IPS DF 4.7 (cell line): ENCODE data around the gene IL27RA.
"Not testable (repeated sequence)": the region's sequence is repeated elsewhere in the genome, so short reads cannot be mapped to it uniquely, and the experiment has no call there.

Experiments
- DNase-seq: peaks from one replicate; pipeline ENCODE4 v3.0.0-alpha.2; 2013; ENCODE audit warnings: low spot score; ENCODE audit errors: extremely low read depth

Gene IL27RA

DNA sequence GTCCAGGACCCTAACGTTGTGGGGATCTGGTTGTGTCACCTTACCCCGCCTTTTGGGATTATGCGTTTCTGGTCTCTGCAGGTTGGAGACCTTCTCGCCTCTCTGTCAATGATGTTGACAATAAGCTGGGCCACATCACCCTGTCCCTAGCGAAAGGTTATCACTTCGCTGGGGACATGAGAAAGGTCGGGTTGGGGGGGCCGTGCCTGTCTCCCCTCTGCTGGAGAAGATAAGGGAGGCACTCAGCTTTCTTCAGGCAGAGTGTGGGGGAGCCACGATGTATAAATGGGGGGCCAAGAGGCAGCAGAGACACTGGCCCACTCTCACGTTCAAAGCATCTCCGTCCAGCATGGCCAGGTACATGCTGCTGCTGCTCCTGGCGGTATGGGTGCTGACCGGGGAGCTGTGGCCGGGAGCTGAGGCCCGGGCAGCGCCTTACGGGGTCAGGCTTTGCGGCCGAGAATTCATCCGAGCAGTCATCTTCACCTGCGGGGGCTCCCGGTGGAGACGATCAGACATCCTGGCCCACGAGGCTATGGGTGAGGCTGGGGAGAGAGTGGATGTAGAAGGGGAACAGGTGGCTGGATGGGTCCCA is 3.6 kb upstream of the IL27RA start, which contains the start of gene RLN3:
TSS of gene RLN3 (plus strand) at position 293 of the 595 bp plus-strand sequence. CDS start at position 350, 57 bp downstream.
- no peak for DNase-seq

GRCh38 chr19:14028901-14029300 is 2.7 kb upstream of the IL27RA start:
- no peak for DNase-seq

- no peak for DNase-seq
Observed at GRCh38 chr19:14030997-14031718, 404 bp upstream of the IL27RA start.

GRCh38 chr19:14033946-14034345 is 2.4 kb downstream of the IL27RA start:
- DNase-seq: no peak

- not testable (repeated sequence) for DNase-seq
Observed at GRCh38 chr19:14035159-14035558, 3.6 kb downstream of the IL27RA start.

- DNase-seq: no peak
Observed at GRCh38 chr19:14035706-14036105, 4.1 kb downstream of the IL27RA start.

DNA sequence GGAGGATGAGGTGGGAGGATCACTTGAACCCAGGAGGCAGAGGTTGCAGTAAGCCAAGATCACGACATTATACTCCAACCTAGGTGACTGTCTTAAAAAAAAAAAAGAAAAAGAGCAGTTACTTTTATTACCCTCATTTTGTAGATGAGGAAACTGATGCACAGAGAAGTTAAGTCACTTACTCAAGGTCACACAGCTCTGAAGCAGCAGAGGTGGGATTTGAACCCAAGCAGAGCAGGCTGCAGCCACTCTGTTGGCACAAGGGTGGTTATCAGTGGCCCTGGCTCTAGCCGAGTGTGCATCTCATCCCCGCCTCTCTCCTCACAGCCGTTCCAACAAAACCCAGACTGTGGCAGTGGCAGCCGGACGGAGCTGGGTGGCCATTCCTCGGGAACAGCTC is 7.6 kb downstream of the IL27RA start:
- DNase-seq: no peak

DNA sequence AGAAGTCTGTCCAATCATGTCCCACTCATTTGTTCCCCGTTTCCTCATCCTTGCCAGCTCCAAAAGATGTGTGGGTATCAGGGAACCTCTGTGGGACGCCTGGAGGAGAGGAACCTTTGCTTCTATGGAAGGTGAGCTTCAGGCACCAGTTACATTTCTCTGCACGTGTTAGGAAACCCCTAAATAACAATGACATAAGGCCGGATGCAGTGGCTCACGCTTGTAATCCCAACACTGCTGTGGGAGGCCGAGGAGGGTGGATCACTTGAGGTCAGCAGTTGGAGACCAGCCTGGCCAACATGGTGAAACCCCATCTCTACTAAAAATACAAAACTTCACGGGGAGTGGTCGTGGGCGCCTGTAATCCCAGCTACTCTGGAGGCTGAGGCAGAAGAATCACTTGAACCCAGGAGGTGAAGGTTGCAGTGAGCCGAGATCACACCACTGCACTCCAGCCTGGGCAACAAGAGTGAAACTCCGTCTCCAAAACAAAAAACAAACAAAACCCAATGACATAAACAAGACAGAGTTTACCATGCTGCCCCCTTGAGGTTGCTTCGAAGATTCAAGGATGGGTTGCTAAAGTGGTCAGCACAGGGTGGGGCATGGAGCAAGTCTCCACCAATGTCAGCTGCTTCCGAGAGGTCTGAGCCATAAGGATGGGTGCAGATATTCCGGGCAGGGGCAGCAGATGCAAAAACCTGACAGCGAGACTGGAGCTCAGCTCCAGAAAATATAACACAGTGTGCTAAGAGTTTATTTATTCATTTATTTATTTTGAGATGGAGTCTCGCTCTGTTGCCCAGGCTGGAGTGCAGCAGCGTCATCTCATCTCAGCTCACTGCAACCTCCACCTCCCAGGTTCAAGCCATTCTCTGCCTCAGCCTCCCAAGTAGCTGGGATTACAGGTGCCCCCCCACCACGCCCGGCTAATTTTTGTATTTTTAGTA is 11.4 kb downstream of the IL27RA start:
- not testable (repeated sequence) for DNase-seq

DNA sequence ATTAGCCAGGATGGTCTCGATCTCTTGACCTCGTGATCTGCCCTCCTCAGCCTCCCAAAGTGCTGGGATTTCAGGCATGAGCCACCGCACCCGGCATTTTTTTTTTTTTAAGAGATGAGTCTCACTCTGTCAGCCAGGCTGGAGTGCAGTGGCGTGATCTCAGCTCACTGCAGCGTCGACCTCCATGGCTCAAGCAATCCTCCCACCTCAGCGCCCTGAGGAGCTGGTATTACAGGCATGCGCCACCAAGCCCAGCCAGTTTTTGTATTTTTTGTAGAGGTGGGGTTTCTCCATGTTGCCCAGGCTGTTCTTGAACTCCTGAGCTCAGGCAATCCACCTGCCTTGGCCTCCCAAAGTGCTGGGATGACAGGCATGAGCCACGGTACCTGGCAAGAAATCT is 16.3 kb downstream of the IL27RA start:
- DNase-seq: not testable (repeated sequence)

DNA sequence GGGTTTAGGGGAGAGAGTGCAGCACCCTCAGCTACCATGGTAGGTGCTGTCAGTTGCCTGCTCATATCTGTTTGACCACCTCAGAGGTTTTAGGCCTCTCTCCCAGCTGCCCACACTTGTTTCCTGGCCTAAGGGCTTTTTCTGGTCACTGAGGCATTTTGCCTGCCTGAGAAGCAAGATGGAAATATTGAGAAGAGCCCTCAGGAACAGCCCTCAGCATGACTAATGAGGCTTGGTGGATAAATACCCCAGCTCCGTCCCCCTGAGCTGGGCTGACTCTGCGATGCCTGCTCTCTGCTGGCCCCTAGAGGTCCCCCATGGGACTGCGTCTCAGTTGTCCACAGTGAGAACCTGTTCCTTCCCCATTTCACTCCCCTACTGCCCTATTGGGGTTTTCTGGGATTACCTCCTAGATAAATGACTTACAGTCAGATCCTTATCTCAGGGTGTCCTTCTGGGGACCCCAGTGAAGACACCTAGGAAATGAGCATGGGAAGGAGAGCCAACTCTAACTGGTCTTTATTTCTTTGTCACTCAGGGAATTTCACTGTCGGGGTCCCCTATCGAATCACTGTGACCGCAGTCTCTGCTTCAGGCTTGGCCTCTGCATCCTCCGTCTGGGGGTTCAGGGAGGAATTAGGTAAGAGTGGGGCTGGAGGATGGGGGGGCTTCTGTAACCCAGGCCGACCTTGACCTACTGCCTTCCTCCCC is 17.0 kb downstream of the IL27RA start:
- no peak for DNase-seq

DNA sequence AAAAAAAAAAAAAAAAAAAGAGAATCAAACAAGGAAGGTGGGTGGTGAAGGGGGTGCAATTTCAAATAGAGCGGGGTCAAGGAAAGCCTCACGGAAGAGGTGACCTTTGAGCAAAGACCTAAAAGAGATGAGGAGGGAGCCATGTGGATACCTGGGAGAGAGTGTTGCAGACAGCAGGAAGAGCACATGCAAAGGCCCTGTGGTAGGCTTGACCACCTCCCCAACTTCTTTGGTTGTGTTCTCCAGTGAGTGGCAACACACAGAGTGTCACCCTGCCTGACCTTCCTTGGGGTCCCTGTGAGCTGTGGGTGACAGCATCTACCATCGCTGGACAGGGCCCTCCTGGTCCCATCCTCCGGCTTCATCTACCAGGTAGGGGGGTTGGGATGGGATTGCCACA is 18.9 kb downstream of the IL27RA start:
- no peak for DNase-seq

DNA sequence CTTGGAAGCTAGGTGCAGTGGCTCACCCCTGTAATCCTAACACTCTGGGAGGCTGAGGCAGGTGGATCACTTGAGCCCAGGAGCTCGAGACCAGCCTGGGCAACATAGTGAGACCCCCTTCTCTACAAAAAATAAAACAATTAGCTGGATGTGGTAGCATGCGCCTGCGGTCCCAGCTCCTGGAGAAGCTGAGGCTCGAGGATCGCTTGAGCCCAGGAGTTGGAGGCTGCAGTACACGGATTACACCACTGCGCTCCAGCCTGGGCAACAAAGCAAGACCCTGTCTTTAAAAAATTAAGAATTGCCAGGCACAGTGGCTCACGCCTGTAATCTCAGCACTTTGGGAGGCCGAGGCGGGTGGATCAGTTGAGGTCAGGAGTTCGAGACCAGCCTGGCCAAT is 19.4 kb downstream of the IL27RA start:
- DNase-seq: not testable (repeated sequence)

DNA sequence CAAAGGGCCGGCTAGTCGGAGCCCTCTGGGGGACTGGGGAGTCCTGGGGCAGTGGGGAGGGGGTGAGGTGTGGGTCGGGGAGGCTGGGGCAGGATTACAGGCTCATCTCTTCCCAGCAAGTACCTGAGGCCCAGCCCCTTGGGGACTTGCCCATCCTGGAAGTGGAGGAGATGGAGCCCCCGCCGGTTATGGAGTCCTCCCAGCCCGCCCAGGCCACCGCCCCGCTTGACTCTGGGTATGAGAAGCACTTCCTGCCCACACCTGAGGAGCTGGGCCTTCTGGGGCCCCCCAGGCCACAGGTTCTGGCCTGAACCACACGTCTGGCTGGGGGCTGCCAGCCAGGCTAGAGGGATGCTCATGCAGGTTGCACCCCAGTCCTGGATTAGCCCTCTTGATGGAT is 20.4 kb downstream of the IL27RA start:
- DNase-seq: no peak

DNA sequence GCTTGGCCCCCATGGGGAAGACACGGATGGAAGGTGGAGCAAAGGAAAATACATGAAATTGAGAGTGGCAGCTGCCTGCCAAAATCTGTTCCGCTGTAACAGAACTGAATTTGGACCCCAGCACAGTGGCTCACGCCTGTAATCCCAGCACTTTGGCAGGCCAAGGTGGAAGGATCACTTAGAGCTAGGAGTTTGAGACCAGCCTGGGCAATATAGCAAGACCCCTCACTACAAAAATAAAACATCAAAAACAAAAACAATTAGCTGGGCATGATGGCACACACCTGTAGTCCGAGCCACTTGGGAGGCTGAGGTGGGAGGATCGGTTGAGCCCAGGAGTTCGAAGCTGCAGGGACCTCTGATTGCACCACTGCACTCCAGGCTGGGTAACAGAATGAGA is 20.9 kb downstream of the IL27RA start:
- DNase-seq: no peak

DNA sequence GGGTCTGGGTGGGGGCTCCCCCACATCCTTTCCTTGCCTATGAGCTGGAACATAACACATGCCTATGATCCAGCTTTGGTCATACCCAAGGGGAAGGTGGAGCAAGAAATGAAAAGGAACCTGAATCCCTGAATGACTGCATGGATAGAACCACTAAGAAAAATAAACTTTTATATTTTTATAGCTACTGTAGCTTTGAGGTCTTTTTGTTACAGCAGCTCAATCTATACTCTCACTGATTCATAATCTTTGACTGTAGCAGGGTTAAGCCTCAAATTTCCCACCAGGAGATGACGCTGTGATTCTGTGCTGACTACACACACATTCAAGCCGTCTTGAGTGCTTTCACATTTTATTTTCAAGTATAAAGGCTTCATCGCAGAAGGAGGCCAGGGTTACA is 21.5 kb downstream of the IL27RA start:
- no peak for DNase-seq

DNA sequence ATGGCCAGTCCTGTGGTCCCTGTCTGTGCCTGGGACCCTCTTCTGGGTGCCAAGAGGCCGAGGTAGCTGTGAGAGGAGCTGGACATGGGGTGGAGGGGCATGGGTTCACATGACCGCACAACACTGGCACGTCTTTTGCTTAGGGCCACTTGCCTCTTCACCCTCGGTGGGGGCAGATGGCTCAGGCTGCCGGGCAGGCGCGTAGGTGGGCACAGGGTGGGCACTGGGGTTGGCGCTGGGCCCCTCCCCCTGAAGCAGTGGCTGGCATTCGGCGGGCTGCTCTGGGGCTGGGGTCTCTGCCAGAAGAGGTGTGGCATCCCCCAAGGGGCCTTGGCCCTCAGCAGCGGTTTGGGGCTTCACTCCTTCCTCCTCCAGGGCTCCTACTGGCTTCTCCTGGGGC is 21.9 kb downstream of the IL27RA start:
- no peak for DNase-seq

GRCh38 chr19:14054099-14054498 is 22.5 kb downstream of the IL27RA start:
- no peak for DNase-seq

DNA sequence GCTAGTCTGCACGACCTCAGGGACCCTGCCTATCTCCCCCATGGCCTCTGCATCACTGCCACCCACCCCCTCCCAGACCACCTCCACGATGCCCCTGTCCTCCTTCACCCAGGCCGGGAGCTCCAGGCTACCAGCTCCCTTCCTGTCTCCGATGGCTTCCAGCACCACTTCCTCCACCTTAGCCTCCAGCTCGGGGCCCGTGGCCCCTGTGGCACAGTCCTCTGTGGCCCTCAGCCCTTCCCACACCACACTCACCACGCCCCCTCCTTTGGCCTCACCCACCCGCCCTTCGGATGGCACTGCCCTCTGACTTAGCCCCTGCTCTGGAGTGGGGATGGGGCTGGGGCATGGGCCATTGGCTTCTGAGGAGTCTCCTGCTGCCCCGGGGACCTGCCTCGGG is 23.2 kb downstream of the IL27RA start:
- DNase-seq: no peak

- no peak for DNase-seq
Observed at GRCh38 chr19:14055396-14055795, 23.8 kb downstream of the IL27RA start.

- no peak for DNase-seq
Observed at GRCh38 chr19:14056069-14056666, 24.6 kb downstream of the IL27RA start.

DNA sequence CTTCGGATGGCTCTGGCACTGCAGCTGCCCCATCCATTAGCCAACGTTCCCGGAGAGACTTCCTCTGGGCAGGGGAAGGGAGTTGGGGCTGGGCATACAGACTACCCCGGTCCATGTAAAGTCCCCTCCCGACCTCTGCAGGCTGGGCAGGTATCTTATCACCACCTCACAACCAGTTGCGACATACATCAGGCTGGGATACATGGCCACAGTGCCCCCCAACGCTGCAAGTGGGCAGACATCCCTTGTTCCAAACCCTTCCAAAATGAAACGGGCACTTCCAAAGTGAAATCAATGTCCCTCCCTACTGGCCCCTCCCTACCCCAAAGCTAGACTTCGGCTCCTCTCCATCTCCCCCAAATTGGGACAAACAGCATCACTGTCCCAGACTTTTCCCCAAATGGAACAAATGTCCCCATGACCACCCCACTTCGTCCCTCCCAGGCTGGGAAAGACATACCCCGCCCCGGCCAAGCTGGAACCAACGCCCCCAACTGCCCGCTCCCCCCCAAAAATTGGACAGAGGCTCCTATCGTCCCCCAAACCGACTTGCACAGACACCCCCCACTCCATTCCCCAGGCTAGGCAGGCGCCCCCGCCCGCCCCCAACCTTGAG is 25.3 kb downstream of the IL27RA start:
- no peak for DNase-seq
